HL-60 (cell line): Measurements from ENCODE around the gene LRRC55.

ENCODE experiments used
- CTCF ChIP-seq: IDR thresholded peaks from one replicate; pipeline ENCODE4 v1.5.1; 2011; ENCODE audit warnings: low read length, control low read depth, inconsistent platforms; ENCODE audit not compliant: insufficient read depth
- GABPA ChIP-seq: IDR thresholded peaks from 2 replicates; pipeline ENCODE4 v1.6.1; 2012; ENCODE audit warnings: low read depth
- POLR2AphosphoS5 ChIP-seq: IDR thresholded peaks from 2 replicates; pipeline ENCODE4 v1.6.1; 2012; ENCODE audit warnings: low read depth
- SPI1 ChIP-seq: IDR thresholded peaks from 2 replicates; pipeline ENCODE4 v1.6.1; 2012; ENCODE audit warnings: low read depth, mild to moderate bottlenecking, borderline replicate concordance
- TF ChIP-seq, protein P1 (sequence below): IDR thresholded peaks from 2 replicates; pipeline ENCODE4 v1.6.1; 2012; ENCODE audit warnings: low read depth; ENCODE audit not compliant: insufficient replicate concordance

DNA sequence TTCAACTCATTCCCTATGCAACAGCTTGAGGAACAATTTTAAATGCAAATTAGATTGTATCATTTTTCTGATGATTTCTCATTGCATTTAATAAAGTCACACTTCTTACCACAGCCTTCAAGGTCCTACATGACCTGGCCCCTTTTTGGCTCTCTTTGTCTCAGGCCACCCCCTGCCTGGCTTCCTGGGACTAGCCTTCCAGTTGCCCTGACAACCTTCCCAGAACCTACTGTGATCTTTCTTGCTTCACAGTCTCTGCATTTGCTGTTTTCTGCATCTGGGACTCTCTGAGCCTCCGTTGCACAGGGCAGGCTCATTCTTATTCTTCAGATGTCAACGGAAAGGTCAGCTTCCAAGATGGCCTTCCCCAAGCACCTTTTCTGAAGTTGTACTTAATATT lies 42.4 kb downstream of the LRRC55 start:
- TF ChIP-seq POLR2AphosphoS5 (no peak), CTCF (no peak), GABPA (no peak), SPI1 (no peak)
- TF ChIP-seq, protein P1, sequence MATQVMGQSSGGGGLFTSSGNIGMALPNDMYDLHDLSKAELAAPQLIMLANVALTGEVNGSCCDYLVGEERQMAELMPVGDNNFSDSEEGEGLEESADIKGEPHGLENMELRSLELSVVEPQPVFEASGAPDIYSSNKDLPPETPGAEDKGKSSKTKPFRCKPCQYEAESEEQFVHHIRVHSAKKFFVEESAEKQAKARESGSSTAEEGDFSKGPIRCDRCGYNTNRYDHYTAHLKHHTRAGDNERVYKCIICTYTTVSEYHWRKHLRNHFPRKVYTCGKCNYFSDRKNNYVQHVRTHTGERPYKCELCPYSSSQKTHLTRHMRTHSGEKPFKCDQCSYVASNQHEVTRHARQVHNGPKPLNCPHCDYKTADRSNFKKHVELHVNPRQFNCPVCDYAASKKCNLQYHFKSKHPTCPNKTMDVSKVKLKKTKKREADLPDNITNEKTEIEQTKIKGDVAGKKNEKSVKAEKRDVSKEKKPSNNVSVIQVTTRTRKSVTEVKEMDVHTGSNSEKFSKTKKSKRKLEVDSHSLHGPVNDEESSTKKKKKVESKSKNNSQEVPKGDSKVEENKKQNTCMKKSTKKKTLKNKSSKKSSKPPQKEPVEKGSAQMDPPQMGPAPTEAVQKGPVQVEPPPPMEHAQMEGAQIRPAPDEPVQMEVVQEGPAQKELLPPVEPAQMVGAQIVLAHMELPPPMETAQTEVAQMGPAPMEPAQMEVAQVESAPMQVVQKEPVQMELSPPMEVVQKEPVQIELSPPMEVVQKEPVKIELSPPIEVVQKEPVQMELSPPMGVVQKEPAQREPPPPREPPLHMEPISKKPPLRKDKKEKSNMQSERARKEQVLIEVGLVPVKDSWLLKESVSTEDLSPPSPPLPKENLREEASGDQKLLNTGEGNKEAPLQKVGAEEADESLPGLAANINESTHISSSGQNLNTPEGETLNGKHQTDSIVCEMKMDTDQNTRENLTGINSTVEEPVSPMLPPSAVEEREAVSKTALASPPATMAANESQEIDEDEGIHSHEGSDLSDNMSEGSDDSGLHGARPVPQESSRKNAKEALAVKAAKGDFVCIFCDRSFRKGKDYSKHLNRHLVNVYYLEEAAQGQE = no peak
